NCI-H146 (cell line): ENCODE data around the gene LEMD3.
A peak's percentile ranks its signal among the peaks of the same experiment; 100 is the strongest.

Source experiments
- DNase-seq: peaks from one replicate; lab custom pipeline; 2025; lab: John Stamatoyannopoulos, UW

Gene LEMD3

GRCh38 chr12:65169320-65170208 lies at the start of gene LEMD3:
LEMD3 (plus strand) TSS chr12:65169583; CDS start chr12:65169597, 14 bp downstream.
- DNase-seq = peak; percentile 97

- DNase-seq = peak; percentile 55
Measured at GRCh38 chr12:65121049-65121955, 48.1 kb upstream of the LEMD3 start, which contains the start of gene WIF1. WIF1 (minus strand) TSS chr12:65121305; CDS start chr12:65121191, 114 bp downstream.

- no peak for DNase-seq
Measured at GRCh38 chr12:65121956-65122469, 47.4 kb upstream of the LEMD3 start.

- DNase-seq = peak; percentile 26
Measured at GRCh38 chr12:65122703-65123102, 46.7 kb upstream of the LEMD3 start.

GRCh38 chr12:65123435-65124063 lies 45.8 kb upstream of the LEMD3 start:
- DNase-seq = peak; percentile 18

GRCh38 chr12:65125247-65125646 lies 44.1 kb upstream of the LEMD3 start:
- no peak for DNase-seq

GRCh38 chr12:65125975-65126374 lies 43.4 kb upstream of the LEMD3 start:
- no peak for DNase-seq

- no peak for DNase-seq
Measured at GRCh38 chr12:65126482-65126881, 42.9 kb upstream of the LEMD3 start.

GRCh38 chr12:65133879-65134278 lies 35.5 kb upstream of the LEMD3 start:
- no peak for DNase-seq

GRCh38 chr12:65139389-65139788 lies 30.0 kb upstream of the LEMD3 start:
- no peak for DNase-seq

GRCh38 chr12:65140738-65141137 lies 28.6 kb upstream of the LEMD3 start:
- no peak for DNase-seq

GRCh38 chr12:65147312-65147905 lies 22.0 kb upstream of the LEMD3 start:
- no peak for DNase-seq

- DNase-seq = no peak
Measured at GRCh38 chr12:65152012-65152411, 17.4 kb upstream of the LEMD3 start.

- DNase-seq = no peak
Measured at GRCh38 chr12:65152596-65152995, 16.8 kb upstream of the LEMD3 start.

GRCh38 chr12:65155784-65156183 lies 13.6 kb upstream of the LEMD3 start:
- no peak for DNase-seq

GRCh38 chr12:65156366-65156841 lies 13.0 kb upstream of the LEMD3 start:
- DNase-seq = no peak

GRCh38 chr12:65157091-65157490 lies 12.3 kb upstream of the LEMD3 start:
- no peak for DNase-seq

GRCh38 chr12:65162609-65163008 lies 6.8 kb upstream of the LEMD3 start:
- DNase-seq = no peak

- no peak for DNase-seq
Measured at GRCh38 chr12:65164244-65164643, 5.1 kb upstream of the LEMD3 start.

GRCh38 chr12:65164774-65165173 lies 4.6 kb upstream of the LEMD3 start:
- no peak for DNase-seq

GRCh38 chr12:65168681-65169319 lies 583 bp upstream of the LEMD3 start:
- DNase-seq = no peak
